SKM-1 (cell line): ENCODE results near the gene MAP3K9.

Source experiments
- DNase-seq: peaks from one replicate; lab custom pipeline; 2025; ENCODE audit not compliant: unreplicated experiment; lab: John Stamatoyannopoulos, UW

Gene MAP3K9

DNA sequence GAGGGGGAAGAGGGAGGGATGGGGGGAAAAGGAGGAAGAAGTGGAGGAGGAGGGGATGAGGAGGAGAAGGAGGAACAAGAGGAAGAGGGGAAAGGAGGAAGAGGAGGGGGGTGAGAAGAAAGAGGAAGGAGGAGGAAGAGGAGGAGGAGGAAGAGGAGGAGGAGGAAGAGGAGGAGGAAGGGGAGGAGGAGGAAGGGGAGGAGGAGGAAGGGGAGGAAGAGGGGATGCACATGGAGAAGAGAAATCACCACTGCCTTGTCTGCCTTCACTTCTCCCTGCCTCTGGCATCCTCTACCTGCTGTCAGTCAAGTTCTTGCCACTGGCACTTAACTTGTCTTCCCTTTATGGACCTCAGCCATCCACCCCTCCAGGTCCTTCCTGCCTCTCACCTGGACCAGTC is 107.7 kb downstream of the MAP3K9 start:
- no peak for DNase-seq

DNA sequence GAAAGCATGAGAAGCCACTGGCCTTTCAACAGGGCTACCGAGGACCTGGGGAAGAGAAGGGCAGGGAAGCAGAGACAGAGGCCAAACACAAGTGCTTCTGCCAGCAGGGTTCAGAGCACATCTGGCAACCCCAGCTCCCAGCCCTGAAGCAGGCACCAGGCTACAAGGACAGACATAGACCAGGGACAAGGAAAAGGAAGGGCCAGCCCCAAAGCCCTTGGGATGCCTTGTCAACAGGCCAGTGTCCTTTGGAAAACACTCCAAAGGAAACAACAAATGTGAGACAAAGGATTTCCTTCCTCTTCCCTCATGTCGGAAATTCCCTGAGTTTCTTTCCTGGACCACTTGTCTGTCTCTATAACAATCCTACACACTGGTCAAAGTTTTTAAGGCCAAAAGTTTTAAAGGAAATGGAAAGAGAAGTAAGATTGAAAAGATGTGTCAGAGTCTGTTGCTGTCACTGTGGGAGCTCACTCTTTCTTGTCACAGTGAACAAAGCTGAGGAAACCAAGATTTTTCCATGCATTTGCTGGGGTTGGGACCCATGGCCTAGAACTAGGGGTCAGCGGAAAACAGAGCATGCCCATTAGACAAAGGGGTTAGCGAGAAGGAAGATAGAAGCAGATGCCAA is 108.2 kb downstream of the MAP3K9 start:
- DNase-seq, result no peak

DNA sequence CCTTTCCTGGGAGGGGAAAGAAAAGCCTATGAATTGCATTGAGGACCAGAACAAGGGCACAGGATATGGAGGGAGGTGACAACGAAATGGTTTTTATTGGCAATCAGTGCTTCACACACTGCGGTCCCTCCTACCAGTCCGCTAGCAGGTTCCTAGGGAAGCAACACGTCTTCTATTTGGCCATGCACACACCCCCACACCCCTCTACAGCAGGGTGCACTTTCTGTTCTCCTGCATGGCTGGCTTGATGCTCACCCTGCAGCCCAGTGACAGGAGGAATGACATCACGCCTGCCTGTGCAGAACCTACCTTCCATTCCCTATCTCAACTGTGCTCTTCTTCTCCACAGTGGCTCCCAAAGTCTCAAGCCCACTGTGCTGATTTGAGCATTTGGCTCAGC is 109.7 kb downstream of the MAP3K9 start:
- DNase-seq, result no peak

DNA sequence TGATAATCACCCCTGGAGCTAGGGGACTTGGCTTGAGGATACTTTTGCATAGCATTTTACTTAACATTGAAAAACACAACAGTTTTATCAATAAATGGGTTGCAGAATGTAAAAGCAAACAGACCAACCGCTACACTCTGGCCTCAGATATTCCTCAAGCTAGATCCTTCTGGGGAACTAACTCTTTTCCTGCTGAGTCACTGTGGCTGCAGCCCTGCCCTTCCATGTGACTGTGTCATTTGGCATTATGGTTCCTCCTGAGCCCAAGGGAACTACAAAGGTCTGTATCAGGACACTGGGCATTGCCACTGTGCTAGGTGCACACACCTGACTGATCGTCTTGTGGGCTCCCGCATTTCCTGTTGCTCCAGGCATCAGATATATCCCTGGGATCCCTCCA is 111.0 kb downstream of the MAP3K9 start:
- peak; percentile 4 for DNase-seq

DNA sequence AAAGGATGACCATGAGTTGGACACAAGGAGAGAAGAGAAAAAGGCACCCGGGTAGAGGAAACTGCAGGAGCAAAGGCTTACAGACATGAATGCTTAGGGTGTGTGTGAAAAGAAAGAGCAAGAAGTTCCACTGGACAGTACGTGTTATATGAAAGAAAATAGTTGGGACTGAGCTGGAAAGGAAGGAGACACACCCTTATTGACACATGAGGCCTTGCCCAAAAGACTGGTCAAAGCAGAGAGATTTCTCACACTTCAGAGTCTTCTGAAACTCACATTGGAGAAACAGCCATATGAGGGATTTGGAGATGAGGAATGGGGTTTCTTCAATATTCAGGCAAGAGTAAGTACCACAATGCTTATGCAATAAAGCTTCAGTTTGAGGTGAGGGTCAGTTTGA is 111.6 kb downstream of the MAP3K9 start:
- no peak for DNase-seq

DNA sequence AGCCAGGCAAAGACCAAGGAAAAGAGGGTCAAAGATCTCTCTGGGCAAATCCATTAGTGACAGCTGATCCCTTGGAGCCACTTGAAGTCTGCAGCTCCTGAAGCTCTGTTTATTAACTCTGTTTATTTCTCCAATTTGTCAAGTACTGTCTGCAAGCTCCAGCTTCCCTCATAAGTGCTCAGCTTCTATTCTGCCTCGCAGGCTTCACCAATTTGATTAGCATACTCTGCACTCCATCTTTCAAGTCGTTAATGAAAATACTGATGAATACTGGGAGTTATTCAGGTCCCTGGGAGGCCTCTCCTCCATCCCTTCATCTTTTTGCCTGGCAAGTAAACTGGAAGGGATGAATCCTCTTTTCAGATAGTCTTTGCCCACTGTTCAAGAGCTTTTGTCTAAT is 113.3 kb downstream of the MAP3K9 start:
- DNase-seq, result no peak

DNA sequence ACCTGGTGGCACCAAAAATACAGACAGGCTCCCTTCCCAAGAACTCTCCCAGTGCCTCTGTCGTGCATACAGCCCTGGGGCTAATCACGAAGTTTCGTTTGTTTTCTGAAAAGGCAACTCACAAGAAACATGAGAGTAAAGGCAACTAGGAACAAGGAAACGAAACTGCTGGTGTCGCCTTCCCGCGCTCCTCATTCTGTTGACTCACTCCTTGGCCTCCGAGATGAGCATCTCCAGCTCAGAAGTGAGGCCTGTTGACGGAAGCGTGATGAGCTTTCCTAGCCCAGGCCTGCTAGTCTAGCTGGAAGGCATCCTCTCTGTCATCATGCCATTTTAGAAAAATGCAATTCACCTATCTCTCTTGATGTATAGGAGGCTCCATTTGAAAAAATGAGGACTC is 117.1 kb downstream of the MAP3K9 start:
- no peak for DNase-seq

DNA sequence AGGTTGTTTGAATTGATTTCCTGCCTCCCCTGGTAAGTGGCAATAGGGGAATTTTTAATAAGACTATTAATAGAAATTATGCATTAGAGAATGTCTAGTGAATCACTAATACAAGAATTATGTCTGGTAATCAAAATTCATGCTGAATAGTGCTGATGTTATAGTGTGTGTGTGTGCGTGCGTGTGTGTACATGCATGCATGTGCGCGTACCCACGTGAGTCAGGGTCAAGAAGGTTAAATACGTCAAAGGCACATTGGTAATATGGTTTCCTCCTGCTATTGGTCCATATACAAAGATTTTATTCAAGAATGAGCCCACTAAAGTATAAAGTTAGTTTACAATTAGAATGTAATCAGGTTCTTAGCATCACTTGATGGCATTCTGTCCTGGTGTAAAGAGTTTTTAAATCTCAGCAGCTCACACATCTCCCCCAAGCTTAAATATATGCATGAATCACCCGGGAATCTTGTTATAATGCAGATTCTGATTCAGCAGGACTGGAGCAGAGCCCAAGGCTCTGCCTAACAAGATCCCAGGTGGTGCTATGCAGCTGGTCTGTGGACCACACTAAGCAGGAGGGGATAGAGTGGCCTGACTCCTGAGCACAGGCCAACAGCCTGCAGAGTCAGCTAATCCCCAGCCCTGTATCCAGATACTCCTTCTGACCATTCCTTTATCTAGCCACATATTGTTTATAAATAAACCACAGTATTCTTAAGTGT is 123.7 kb downstream of the MAP3K9 start:
- no peak for DNase-seq

DNA sequence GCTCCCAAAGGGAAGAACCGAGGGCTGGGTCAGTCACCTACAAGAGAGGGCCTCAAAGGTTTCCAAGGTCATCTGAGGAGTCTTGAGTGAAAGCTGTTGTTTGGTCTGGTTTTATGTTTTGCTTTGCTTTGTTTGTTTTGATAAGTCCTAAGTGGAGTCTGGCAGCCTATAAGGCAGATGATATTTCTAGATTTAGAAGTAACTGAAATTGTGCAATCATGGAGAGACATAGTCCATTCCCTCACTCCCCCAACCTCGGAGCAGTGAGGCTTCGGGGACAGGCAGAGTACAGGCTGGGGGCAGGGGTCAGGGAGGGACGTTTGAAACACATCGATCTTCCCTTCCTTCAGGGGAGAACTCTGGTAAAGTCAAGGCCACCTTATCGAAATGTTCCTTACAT is 125.3 kb downstream of the MAP3K9 start:
- no peak for DNase-seq

DNA sequence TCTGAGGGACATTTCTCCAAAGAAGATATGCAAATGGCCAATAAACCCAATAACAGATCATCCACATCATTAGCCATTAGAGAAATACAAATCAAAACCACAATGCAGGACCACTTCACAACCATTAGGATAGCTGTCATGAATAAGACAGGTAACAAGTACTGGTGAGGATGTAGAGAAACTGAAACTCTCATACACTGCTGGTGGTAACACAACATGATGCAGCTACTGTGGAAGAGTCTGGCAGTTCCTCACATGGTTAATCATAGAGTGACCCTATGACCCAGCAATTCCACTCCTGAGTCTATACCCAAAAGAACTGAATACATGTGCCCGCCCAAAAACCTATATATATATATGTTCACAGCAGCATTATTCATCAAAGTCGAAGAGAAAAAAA is 128.6 kb downstream of the MAP3K9 start:
- no peak for DNase-seq

DNA sequence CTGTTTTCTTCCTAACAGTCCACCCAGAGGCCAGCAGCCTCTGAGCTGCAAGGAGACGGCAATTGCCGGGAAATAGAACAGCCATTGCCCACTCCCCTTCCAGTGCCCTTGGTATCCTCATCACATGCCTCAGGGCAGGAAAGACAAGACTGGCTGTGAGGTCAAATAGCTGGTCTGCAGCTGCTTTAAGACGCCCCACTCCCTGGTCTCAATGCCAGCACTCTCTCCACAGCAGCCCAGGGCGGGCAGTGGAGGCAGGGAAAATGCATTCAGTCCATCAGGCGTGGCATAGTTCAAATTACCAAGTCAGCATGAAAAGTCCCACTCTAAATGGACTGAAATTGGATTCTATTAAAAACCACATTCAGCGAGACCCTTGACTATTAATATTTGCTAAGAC is 132.0 kb downstream of the MAP3K9 start:
- no peak for DNase-seq
